Activated CD4-positive, alpha-beta T cell treated with anti-CD3 and anti-CD28 coated beads for 36 hours (primary cell): ENCODE measurements around the gene SIRT1. TPM values are rescaled to one million over a fixed set of nuclear protein-coding genes. Genes with fewer than 3 reads are reported as not detected.

Source experiments
- ATAC-seq: fragments of 200-7000 bp; cut with Tn5 transposase; one replicate; pipeline ENCODE4 v1.10.0; 2021; ENCODE audit warnings: mild to moderate bottlenecking, moderate library complexity
- CTCF ChIA-PET: fragments of 350-600 bp; sonication (Branson Sonifier 250); formaldehyde crosslinking; loops from one replicate; lab custom pipeline; 2021; ENCODE audit warnings: antibody characterized with exemption; lab: Charles Lee
- POLR2A ChIA-PET: fragments of 350-600 bp; sonication (Branson Sonifier 250); formaldehyde crosslinking; loops from one replicate; lab custom pipeline; 2021; ENCODE audit warnings: antibody characterized with exemption, inconsistent platforms; lab: Charles Lee
- DNase-seq: peaks from one replicate; pipeline ENCODE4 v3.0.0-alpha.2; 2020
- H3K27ac Mint-ChIP-seq: one replicate; pipeline ENCODE4 v1.8.0; 2021; ENCODE audit warnings: mixed read lengths
- H3K27me3 Mint-ChIP-seq: one replicate; pipeline ENCODE4 v1.8.0; 2021; ENCODE audit warnings: mixed read lengths
- H3K36me3 Mint-ChIP-seq: one replicate; pipeline ENCODE4 v1.8.0; 2021; ENCODE audit warnings: low read depth, mixed read lengths
- H3K4me1 Mint-ChIP-seq: one replicate; pipeline ENCODE4 v1.8.0; 2021; ENCODE audit warnings: mixed read lengths
- H3K4me3 Mint-ChIP-seq: one replicate; pipeline ENCODE4 v1.8.0; 2021; ENCODE audit warnings: mild to moderate bottlenecking, moderate library complexity, mixed read lengths
- H3K9me3 Mint-ChIP-seq: one replicate; pipeline ENCODE4 v1.8.0; 2021; ENCODE audit warnings: low read depth, mixed read lengths
- intact Hi-C, 2 experiments: fragments of 100-400 bp; cut with DNase I in 1 of 2; cut with micrococcal nuclease in 1 of 2; formaldehyde crosslinking; loops; one replicate each; pipeline versions ENCODE4 v1.14.2 to v1.15.1; 2022 to 2024; cut with DNase I, micrococcal nuclease
- total RNA-seq, 2 experiments: library from RNA; stranded (reverse); gene quantifications; one replicate each; pipeline ENCODE4 v1.2.3, GENCODE V29; 2021

Gene SIRT1
- total RNA-seq, 2 experiments from 2014 or later: 19.6 to 23.5 TPM

DNA sequence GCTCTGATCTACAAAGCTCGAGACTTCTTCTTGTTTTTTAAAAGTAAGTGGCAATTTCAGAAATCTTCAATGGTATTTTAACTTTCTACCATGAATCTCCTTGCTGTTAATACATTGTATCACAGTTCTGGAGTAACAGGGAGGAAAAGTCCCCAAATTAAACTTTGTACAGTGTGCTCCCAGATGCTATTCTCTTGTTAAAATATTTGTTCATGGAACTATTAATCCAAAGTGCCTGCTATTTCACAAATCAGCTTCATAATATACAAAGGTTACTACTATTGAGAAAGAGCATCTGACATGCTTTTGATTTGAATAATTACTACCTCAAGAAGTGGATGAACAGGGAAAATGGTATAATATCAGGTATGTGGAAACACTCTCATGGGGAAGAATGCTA is 36.6 kb downstream of the SIRT1 start:
- Mint-ChIP-seq H3K27ac (no peak overlapping the region), H3K36me3 (peaks cover 18% of the 10 kb centered on the region), H3K9me3 (no peaks in the 10 kb centered on the region), H3K4me1 (peaks cover 10% of the 10 kb centered on the region), H3K4me3 (no peak overlapping the region), H3K27me3 (no peaks in the 10 kb centered on the region)
- DNase-seq (no peak), ATAC-seq (no peak)
- intact Hi-C loops: no loop called here
- POLR2A ChIA-PET: no interaction called here
- CTCF ChIA-PET: interaction anchor here (0.7 kb wide), 1 partner anchor 66 kb away, joined by 3 read pairs; no protein-coding TSS in a partner anchor

DNA sequence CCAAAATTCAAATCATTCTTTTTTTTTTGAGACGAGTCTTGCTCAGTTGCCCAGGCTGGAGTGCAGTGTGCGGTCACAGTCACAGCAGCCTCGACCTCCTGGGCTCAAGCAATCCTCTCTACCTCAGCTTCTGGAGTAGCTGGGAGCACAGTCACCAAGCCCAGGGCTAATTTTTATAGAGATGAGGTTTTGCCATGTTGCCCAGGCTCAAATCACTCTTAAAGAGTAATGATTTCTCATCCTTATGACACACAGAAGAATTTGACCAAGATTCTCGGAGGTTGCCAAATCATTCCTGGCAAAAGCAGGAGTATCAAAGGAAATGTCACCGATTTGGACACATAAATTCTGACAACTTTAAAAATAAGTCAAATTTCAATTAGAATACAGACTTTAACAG is 39.1 kb downstream of the SIRT1 start:
- H3K27me3 Mint-ChIP-seq: no peaks in the 10 kb centered on the region
- peaks cover under 1% of the 10 kb centered on the region for H3K4me1 Mint-ChIP-seq
- ATAC-seq: no peak
- H3K27ac Mint-ChIP-seq: no peak overlapping the region
- H3K4me3 Mint-ChIP-seq: no peak overlapping the region
- intact Hi-C loops: no loop called here
- DNase-seq: no peak
- ChIA-PET POLR2A (no interaction called here), CTCF (interaction anchor here (1.5 kb wide), 1 partner anchor 10 kb away, joined by 3 read pairs; no protein-coding TSS in a partner anchor)
- H3K36me3 Mint-ChIP-seq: peaks cover 17% of the 10 kb centered on the region
- H3K9me3 Mint-ChIP-seq: no peaks in the 10 kb centered on the region

DNA sequence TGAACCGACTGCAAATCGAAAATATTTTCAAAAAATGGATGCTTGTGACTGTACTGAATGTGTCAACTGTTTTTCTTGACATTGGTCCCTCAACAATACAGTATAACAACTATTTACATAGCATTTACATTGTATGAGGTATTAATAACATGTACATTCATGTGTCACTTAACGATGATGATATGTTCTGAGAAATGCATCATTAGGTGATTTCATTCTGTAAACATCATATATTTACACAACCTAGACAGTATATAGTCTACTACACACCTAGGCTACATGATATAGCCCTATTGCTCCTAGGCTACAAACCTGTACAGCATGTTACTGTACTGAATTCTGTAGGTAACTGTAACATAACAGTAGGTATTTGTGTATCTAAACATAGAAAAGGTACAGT is 39.7 kb downstream of the SIRT1 start:
- intact Hi-C loops: no loop called here
- ChIA-PET POLR2A (no interaction called here), CTCF (interaction anchor here (1.5 kb wide), 1 partner anchor 9 kb away, joined by 3 read pairs; no protein-coding TSS in a partner anchor)
- ATAC-seq (no peak), DNase-seq (no peak)
- H3K4me3 Mint-ChIP-seq: no peak overlapping the region
- H3K9me3 Mint-ChIP-seq: no peaks in the 10 kb centered on the region
- no peaks in the 10 kb centered on the region for H3K4me1 Mint-ChIP-seq
- H3K27ac Mint-ChIP-seq: no peak overlapping the region
- no peaks in the 10 kb centered on the region for H3K27me3 Mint-ChIP-seq
- peaks cover 14% of the 10 kb centered on the region for H3K36me3 Mint-ChIP-seq

DNA sequence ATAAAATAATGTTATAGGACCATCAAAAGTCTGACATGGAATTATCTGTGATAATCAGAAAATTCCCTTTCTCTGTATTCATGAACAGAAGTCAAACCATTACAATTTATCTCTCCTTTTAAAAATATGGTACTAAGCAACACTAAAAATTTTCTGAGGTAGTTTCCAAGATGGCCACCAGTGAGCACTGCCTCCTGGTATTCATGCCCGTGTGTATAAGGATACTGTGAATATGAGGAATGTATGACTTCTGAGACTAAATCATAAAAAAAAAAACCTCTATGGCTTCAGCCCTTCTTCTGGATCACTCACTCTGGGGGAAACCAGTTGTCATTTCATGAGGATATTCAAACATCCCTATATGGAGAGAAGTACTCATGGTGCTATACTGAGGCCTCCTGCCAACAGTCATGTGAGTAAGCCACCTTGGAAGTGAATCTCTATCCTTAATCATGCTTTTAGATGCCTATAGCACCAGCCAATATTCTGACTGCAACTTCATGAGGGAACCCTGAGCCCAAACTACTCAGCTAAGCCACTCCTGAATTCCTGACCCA is 41.1 kb downstream of the SIRT1 start:
- H3K4me3 Mint-ChIP-seq: no peak overlapping the region
- no peaks in the 10 kb centered on the region for H3K27me3 Mint-ChIP-seq
- POLR2A ChIA-PET: no interaction called here
- DNase-seq (no peak), ATAC-seq (no peak)
- H3K27ac Mint-ChIP-seq: no peak overlapping the region
- CTCF ChIA-PET: no interaction called here
- no peaks in the 10 kb centered on the region for H3K4me1 Mint-ChIP-seq
- intact Hi-C loops: no loop called here
- H3K36me3 Mint-ChIP-seq: peaks cover 15% of the 10 kb centered on the region
- H3K9me3 Mint-ChIP-seq: no peaks in the 10 kb centered on the region

DNA sequence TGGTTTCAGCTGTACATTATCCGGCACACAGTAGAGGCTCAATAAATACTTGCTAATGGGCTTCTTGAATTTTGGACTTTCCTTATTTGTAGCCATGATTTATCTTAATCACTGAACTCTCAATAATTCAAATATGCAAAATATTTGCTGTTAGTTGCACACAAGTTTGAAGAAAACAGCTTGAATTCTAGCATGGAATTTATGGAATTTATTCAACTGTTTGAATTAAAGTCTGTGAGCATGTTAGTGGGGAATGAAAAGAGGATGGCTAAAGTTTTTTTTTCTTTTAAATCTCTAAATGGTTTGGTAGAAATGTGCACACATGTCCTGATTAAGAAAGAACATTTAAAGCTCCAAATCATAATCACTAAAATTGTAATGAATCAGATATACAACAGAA is 42.5 kb downstream of the SIRT1 start:
- no peaks in the 10 kb centered on the region for H3K9me3 Mint-ChIP-seq
- ChIA-PET CTCF (no interaction called here), POLR2A (no interaction called here)
- intact Hi-C loops: no loop called here
- H3K36me3 Mint-ChIP-seq: peaks cover 14% of the 10 kb centered on the region
- H3K27me3 Mint-ChIP-seq: no peaks in the 10 kb centered on the region
- no peak for ATAC-seq
- no peak overlapping the region for H3K4me3 Mint-ChIP-seq
- no peaks in the 10 kb centered on the region for H3K4me1 Mint-ChIP-seq
- H3K27ac Mint-ChIP-seq: peak overlapping the region; percentile 35
- no peak for DNase-seq

DNA sequence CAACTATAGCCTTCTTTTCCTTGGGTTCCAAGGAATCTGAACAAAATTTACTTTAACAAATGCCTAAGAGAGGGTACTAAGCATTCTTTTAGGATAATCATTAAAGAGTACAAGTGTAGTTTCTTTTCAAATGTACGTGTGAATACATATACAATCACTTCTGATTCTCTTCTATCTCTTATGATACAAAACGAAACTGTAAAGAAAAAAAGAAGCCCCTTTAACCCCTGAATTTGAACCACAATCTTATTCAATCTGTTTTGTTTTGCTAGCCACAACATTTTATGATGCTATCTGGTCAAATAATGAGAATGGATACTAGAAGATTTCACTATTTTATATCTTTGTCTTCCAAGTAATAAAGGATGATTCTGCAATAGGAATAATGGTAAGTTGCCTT is 48.7 kb downstream of the SIRT1 start:
- Mint-ChIP-seq H3K9me3 (no peaks in the 10 kb centered on the region), H3K27me3 (no peaks in the 10 kb centered on the region), H3K4me1 (no peaks in the 10 kb centered on the region), H3K4me3 (no peak overlapping the region), H3K27ac (no peak overlapping the region), H3K36me3 (peaks cover 20% of the 10 kb centered on the region)
- intact Hi-C loops: no loop called here
- ChIA-PET CTCF (interaction anchor here (1.5 kb wide), 1 partner anchor 9 kb away, joined by 3 read pairs; no protein-coding TSS in a partner anchor), POLR2A (no interaction called here)
- ATAC-seq (no peak), DNase-seq (no peak)

DNA sequence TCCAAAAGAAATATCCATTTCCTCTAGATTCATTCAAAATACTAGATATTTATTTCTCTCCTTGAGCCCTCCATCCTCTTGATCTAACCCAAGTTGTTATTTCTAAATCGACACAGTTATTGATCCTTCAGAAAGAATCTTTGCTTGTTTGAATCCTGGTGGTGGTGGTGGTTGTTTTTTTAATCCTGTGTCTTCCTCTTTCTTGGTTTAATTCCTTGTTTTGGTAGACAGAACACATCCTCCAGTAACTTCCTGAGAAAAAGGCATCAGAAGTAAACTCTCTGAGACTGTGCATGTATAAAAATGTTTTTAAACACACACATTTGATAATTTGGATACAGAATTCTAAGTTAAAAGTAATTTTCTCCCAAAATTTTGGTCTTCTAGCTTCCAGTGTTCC is 49.9 kb downstream of the SIRT1 start:
- DNase-seq (no peak), ATAC-seq (no peak)
- CTCF ChIA-PET: interaction anchor here (0.9 to 1.0 kb wide), 2 partner anchors 12 to 55 kb away, joined by 3 to 6 read pairs; no protein-coding TSS in a partner anchor
- intact Hi-C loops: no loop called here
- Mint-ChIP-seq H3K4me3 (no peak overlapping the region), H3K9me3 (no peaks in the 10 kb centered on the region), H3K27ac (peak overlapping the region; percentile 37), H3K27me3 (no peaks in the 10 kb centered on the region), H3K36me3 (peaks cover 20% of the 10 kb centered on the region), H3K4me1 (no peaks in the 10 kb centered on the region)
- POLR2A ChIA-PET: no interaction called here

DNA sequence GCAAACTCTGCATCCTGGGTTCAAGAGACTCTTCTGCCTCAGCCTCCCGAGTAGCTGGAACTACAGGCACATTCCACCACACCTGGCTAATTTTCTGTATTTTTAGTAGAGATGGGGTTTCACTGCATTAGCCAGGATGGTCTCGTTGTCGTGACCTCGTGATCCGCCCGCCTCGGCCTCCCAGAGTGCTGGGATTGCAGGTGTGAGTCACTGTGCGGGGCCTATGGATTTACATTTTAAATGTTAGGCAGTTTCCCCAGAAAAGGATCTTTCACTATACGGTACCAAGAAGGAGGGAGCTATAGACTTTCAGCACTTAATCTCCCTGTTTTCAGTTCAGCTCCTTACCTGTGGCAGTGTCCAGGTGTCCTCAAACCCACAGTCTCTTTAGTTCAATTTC is 50.8 kb downstream of the SIRT1 start:
- ChIA-PET POLR2A (no interaction called here), CTCF (interaction anchor here (0.7 to 1.3 kb wide), 4 partner anchors 23 to 220 kb away, joined by 3 to 4 read pairs (median 3); no protein-coding TSS in a partner anchor)
- Mint-ChIP-seq H3K9me3 (no peaks in the 10 kb centered on the region), H3K27me3 (no peaks in the 10 kb centered on the region), H3K4me1 (no peaks in the 10 kb centered on the region), H3K27ac (no peak overlapping the region), H3K4me3 (no peak overlapping the region), H3K36me3 (peaks cover 20% of the 10 kb centered on the region)
- intact Hi-C loops: no loop called here
- DNase-seq (no peak), ATAC-seq (no peak)

DNA sequence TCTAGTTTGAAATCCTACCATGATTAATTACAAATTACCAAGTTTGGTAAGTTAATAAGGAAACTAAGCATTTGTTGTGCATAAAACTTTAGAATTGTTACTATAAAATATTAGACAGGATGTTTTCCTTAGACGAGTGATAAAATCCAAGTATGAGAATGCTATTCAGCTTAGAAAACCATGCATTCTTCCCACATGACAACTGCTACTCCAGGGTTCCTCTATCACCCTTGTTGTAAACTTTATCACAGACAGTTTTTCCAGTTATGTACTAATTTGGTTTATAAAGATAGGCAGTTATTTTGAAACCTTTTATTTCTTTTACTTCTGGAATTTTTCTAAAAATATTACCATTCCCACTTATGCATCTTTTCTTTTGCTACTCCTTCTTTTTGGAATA is 52.0 kb downstream of the SIRT1 start:
- Mint-ChIP-seq H3K36me3 (peaks cover 19% of the 10 kb centered on the region), H3K9me3 (no peaks in the 10 kb centered on the region), H3K27ac (no peak overlapping the region), H3K27me3 (no peaks in the 10 kb centered on the region), H3K4me3 (no peak overlapping the region), H3K4me1 (no peaks in the 10 kb centered on the region)
- intact Hi-C loops: no loop called here
- CTCF ChIA-PET: interaction anchor here (0.6 to 1.3 kb wide), 3 partner anchors 8 to 59 kb away, joined by 3 to 4 read pairs (median 3); no protein-coding TSS in a partner anchor
- POLR2A ChIA-PET: no interaction called here
- DNase-seq: no peak
- ATAC-seq: no peak

DNA sequence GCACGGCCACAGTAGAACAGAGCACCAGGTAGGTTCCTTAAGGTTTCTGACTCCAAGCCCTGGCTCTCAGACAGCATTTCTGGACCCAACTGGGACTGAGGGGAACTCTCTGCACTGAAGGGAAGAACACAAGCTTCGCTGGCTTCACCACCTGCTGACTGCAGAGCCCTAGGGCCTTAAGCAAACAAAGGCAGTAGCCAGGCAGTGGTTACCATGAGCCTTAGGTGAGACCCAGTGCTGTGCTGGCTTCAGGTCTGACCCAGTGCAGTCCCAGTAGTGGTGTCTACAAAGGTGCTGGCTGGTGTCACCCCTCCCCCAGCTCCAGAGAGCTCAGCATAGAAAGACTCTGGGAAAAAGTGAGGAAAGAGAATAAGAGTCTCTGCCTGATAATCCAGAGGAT is 59.5 kb downstream of the SIRT1 start:
- Mint-ChIP-seq H3K27ac (no peak overlapping the region), H3K9me3 (no peaks in the 10 kb centered on the region), H3K27me3 (no peaks in the 10 kb centered on the region), H3K4me1 (no peaks in the 10 kb centered on the region), H3K4me3 (no peak overlapping the region), H3K36me3 (peaks cover 40% of the 10 kb centered on the region)
- intact Hi-C loops: no loop called here
- CTCF ChIA-PET: no interaction called here
- POLR2A ChIA-PET: no interaction called here
- DNase-seq: no peak
- no peak for ATAC-seq

DNA sequence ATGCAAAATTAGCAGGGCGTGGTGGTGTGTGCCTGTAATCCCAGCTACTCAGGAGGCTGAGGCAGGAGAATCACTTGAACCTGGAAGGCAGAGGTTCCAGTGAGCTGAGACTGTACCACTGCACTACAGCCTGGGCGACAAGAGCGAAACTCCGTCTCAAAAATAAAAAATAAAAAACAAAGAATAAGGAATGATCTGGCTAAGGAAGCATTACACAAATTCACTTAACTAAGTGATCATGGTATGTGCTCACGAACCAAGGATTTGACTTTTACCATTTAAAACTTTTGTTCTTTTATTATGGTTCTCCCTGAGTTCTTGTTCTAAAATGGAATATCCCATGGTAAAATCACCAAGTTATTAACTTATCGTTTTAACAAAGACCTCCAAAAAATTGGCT is 71.2 kb downstream of the SIRT1 start:
- intact Hi-C loops: no loop called here
- Mint-ChIP-seq H3K27ac (no peak overlapping the region), H3K4me3 (no peak overlapping the region), H3K36me3 (peaks cover 25% of the 10 kb centered on the region), H3K4me1 (no peaks in the 10 kb centered on the region), H3K27me3 (no peaks in the 10 kb centered on the region), H3K9me3 (no peaks in the 10 kb centered on the region)
- ATAC-seq (no peak), DNase-seq (no peak)
- POLR2A ChIA-PET: no interaction called here
- CTCF ChIA-PET: no interaction called here

DNA sequence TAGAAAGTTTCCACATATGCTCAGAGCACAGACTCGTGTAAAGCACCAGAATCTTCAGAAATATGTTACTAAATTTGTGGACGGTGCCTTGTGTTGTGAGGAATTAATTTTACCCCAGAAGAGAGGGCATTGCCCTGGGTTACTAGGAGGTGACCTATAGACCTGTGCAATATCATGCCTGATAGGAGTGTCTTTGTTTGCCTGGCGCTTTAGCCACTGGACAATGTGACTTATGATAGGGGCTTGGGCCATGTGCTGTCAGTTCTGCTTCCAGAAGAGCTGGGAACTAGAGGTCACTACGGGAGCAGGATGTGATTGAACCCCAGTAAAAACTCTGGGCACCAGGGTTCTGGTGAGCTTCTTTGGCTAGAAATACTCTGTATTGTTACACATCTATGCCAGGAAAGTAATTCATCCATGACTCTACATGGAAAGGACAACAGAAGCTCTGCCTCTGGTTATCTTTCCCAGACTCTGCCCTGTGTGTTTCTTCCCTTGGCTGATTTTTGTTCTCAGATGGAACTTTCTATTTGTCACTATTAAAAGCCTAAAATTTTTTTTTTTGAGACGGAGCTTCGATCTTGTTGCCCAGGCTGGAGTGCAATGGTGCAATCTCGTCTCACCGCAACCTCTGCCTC is 75.5 kb downstream of the SIRT1 start:
- H3K4me3 Mint-ChIP-seq: no peak overlapping the region

More for the DNA sequence above, 75.5 kb downstream of the SIRT1 start:
- Mint-ChIP-seq H3K27ac (no peak overlapping the region), H3K4me1 (no peaks in the 10 kb centered on the region), H3K36me3 (peaks cover 17% of the 10 kb centered on the region), H3K27me3 (no peaks in the 10 kb centered on the region), H3K9me3 (no peaks in the 10 kb centered on the region)
- POLR2A ChIA-PET: interaction anchor here (0.6 kb wide), 1 partner anchor 388 kb away, joined by 3 read pairs; no protein-coding TSS in a partner anchor
- ATAC-seq: no peak
- intact Hi-C loops: no loop called here
- no peak for DNase-seq
- CTCF ChIA-PET: interaction anchor here (0.5 to 1.7 kb wide), 2 partner anchors 196 to 591 kb away, joined by 5 to 7 read pairs; no protein-coding TSS in a partner anchor
